Liver (tissue), 3 donors: ENCODE data around the gene CRACR2B.

ENCODE experiments used
- CTCF ChIP-seq: fragments of 150-350 bp; IDR thresholded peaks from 2 replicates; pipeline ENCODE4 v1.5.1; 2017; ENCODE audit warnings: improper control_type of control experiment, low read depth, low read length; ENCODE audit not compliant: missing input control
- HNF4G ChIP-seq: IDR thresholded peaks from 2 replicates; pipeline ENCODE4 v1.6.1; 2016; ENCODE audit warnings: antibody characterized with exemption
- NR2F2 ChIP-seq: IDR thresholded peaks from 2 replicates; pipeline ENCODE4 v1.6.1; 2016; ENCODE audit warnings: antibody characterized with exemption
- RAD21 ChIP-seq, 2 donors: IDR thresholded peaks; 2 replicates each; pipeline ENCODE4 v1.6.1; 2016; ENCODE audit warnings: antibody characterized with exemption in 2 of 2, mild to moderate bottlenecking in 2 of 2
- REST ChIP-seq: IDR thresholded peaks from 2 replicates; pipeline ENCODE4 v1.6.1; 2016; ENCODE audit warnings: antibody characterized with exemption, mild to moderate bottlenecking
- SP1 ChIP-seq: IDR thresholded peaks from 2 replicates; pipeline ENCODE4 v1.6.1; 2018; ENCODE audit warnings: antibody characterized with exemption, mild to moderate bottlenecking
- TAF1 ChIP-seq: conservative IDR thresholded peaks from 2 replicates; pipeline ENCODE4 v1.6.1; 2016; ENCODE audit warnings: antibody characterized with exemption, mild to moderate bottlenecking
- donor health status: healthy.
- donor health status: healthy.

- TF ChIP-seq NR2F2 (no peak), SP1 (no peak), REST (no peak), CTCF (no peak), HNF4G (no peak), TAF1 (no peak), RAD21 (IDR thresholded peaks at IDR 0.05) (no peak)
Measured at GRCh38 chr11:856397-856796, 28.7 kb downstream of the CRACR2B start.
